ENCODE data around the gene CTU2. TPM values are rescaled to one million over a fixed set of nuclear protein-coding genes. Genes with fewer than 3 reads are reported as not detected.
A peak's percentile ranks its signal among the peaks of the same experiment; 100 is the strongest.

The CTU2 gene
- total and polyA plus RNA-seq, 5 donors, result 11.1 to 16.3 (median 12.0) TPM

DNA sequence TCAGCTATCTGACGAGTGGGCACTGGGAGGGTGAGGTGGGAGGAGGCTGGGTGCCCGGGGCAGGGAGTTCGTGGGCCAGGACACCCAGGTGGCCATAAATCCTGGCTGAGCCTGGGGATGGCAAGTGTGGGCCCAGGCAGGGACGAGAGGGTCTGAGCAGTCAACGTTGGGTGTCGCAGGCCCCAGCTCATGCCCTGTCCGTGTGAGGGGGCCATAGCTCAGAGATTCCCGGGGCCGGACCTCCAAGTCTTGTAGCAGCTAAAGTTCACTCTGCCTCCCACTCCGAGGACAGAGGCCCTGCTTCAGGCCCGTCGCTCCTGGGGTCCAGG, 34.4 kb downstream of the CTU2 start:
- 88% methylated on average over 12 of the region's 12 CpGs for WGBS
- no peak overlapping the region for H3K4me3 ChIP-seq (ENCODE audit: low read length)
- no peaks in the 10 kb centered on the region for H3K27me3 ChIP-seq (ENCODE audit: control insufficient read depth, insufficient read depth)
- H3K4me1 ChIP-seq (ENCODE audit: control insufficient read depth, insufficient read depth, low read length), result no peaks in the 10 kb centered on the region
- DNase-seq, result no peak
- no peak for ATAC-seq
- intact Hi-C loops (cut with DNase I), result loop anchor here (5.0 to 10.0 kb wide), 4 partner anchors 42 to 474 kb away; partner anchors contain the start of genes PIEZO1 (in 1 of the 4) and ZNF778 (in 1 of the 4)
- no peak overlapping the region for H3K27ac ChIP-seq (ENCODE audit: low read length)
- no peaks in the 10 kb centered on the region for H3K9me3 ChIP-seq (ENCODE audit: control insufficient read depth, low read length)

DNA sequence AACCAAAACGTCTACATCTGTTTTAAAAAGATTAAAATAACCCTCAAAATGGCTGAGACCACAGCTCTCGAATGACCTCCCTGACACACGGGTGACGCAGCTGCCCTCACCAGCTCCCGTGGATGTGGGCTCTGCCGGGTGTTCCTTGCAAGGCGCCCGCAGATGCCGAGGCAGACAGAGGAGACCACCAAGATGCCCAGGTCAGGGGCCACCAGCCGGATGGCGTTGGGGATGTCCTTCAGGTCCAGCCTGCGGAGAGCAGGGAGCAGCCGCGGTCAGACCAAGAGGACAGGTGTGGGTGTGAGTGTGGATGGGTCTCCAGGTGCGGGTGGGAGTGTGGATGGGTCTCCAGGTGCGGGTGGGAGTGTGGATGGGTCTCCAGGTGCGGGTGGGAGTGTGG, 35.1 kb downstream of the CTU2 start:
- Histone ChIP-seq H3K4me1 (ENCODE audit: control insufficient read depth, insufficient read depth, low read length) (no peaks in the 10 kb centered on the region), H3K4me3 (ENCODE audit: low read length) (no peak overlapping the region), H3K27me3 (ENCODE audit: control insufficient read depth, insufficient read depth) (no peaks in the 10 kb centered on the region), H3K9me3 (ENCODE audit: control insufficient read depth, low read length) (no peaks in the 10 kb centered on the region), H3K27ac (ENCODE audit: low read length) (no peak overlapping the region)
- ATAC-seq, result no peak
- DNase-seq, result no peak
- intact Hi-C loops (cut with DNase I), result loop anchor here (5.0 to 10.0 kb wide), 4 partner anchors 41 to 473 kb away; partner anchors contain the start of genes PIEZO1 (in 1 of the 4) and ZNF778 (in 1 of the 4)
- 91% methylated on average over 17 of the region's 17 CpGs for WGBS

DNA sequence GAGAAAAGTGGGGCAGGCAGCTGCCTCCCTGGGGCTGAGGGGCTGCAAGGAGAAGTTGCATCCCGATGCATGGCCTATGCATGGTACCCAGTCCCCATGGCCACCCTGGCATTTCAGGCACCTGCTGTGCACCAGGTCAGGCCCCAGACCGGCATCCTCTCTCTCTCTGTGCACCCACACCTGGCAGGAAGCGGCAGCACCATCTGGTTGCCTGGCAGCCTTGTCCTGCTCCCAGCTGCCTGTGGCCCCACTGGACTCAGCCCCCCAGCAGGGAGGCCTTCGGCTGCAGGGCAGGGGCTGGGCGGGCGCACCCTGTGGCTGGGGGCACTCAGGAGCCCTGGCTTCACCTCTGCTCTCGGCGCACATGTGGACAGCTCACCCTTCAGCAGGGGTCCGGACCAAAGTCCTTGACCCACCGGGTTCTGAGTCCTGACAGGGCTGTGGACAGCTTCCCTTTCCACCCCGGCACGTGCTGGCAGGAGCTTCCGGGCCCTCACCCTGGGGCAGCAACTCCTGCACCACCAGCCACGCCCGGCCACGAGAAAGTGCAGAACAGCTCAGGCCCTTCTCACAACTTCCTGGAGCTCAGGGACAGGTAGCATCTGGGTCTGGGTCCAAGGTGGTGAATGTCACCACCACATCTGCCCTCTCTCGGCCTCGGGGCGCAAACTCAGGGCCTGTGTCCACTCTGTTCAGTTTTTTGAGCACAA, 36.7 kb downstream of the CTU2 start:
- Histone ChIP-seq H3K27ac (ENCODE audit: low read length) (no peak overlapping the region), H3K27me3 (ENCODE audit: control insufficient read depth, insufficient read depth) (no peaks in the 10 kb centered on the region), H3K9me3 (ENCODE audit: control insufficient read depth, low read length) (no peaks in the 10 kb centered on the region), H3K4me3 (ENCODE audit: low read length) (no peak overlapping the region), H3K4me1 (ENCODE audit: control insufficient read depth, insufficient read depth, low read length) (no peaks in the 10 kb centered on the region)
- ATAC-seq (no peak), DNase-seq (no peak)
- WGBS, result 90% methylated on average over 19 of the region's 19 CpGs
- intact Hi-C loops (cut with DNase I), result loop anchor here (5.0 to 10.0 kb wide), 4 partner anchors 39 to 472 kb away; partner anchors contain the start of genes PIEZO1 (in 1 of the 4) and ZNF778 (in 1 of the 4)

- Histone ChIP-seq H3K27ac (ENCODE audit: low read length) (no peak overlapping the region), H3K4me3 (ENCODE audit: low read length) (no peak overlapping the region), H3K27me3 (ENCODE audit: control insufficient read depth, insufficient read depth) (no peaks in the 10 kb centered on the region), H3K4me1 (ENCODE audit: control insufficient read depth, insufficient read depth, low read length) (no peaks in the 10 kb centered on the region), H3K9me3 (ENCODE audit: control insufficient read depth, low read length) (no peaks in the 10 kb centered on the region)
- intact Hi-C loops (cut with DNase I), result loop anchor here (2.0 to 10.0 kb wide), 5 partner anchors 38 to 471 kb away; partner anchors contain the start of genes PIEZO1 (in 2 of the 4) and ZNF778 (in 1 of the 4)
- DNase-seq (peak; percentile 84 to 94 (median 93)), ATAC-seq (peak; percentile 44 to 61)
- 57% methylated on average over 32 of the region's 32 CpGs for WGBS
These were observed 37.6 kb downstream of the CTU2 start for GRCh38 chr16:88743693-88744576.

DNA sequence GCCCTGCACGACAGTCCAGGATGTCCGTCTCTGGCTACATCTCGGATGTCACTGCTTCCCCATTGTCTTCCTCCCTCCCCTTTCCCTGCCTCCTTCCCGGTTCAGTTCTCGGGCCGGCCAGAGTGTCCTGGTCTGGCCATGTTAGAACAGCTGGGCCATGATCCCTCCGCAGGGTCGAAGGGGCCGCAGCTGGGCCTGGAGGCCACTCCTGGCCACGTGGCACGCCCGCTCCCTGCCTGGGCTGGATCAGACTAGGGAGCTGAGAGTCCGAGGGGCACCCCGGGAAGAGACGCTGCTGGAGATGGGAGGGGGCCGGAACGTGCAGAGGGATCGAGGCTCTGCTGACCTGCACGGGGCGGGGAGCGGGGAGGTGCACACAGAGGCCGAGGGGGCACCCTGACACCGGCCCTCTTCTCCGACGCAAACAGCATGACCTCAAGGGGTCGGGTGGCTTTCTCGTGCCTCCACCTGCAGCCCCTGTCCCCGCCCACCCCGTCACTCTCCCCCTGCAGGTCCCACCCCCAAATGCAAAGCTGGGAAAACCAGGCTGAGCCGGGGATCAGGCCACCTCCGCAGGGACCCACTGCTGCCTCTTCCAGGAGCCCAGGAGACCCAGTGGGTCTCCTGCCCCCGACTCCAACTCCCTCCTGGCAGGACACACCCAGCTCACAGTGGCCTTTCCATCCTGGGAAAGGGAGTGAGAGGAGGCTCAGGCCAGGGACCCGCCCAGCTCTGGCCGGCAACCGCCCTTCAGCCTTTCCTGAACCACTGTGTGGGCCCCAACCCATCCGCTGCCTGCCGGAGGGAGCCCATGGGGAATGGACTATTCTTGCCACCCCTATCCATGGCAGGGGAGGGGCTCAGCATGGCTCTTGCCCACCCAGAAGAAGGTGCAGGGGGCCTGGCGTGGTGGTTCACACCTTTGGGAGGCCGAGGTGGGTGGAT, 38.5 kb downstream of the CTU2 start:
- intact Hi-C loops (cut with DNase I), result loop anchor here (2.0 to 10.0 kb wide), 5 partner anchors 37 to 470 kb away; partner anchors contain the start of genes PIEZO1 (in 2 of the 4) and ZNF778 (in 1 of the 4)

GRCh38 chr16:88746506-88746905, 40.2 kb downstream of the CTU2 start:
- no peak overlapping the region for H3K27ac ChIP-seq (ENCODE audit: low read length)
- no peaks in the 10 kb centered on the region for H3K4me1 ChIP-seq (ENCODE audit: control insufficient read depth, insufficient read depth, low read length)
- no peaks in the 10 kb centered on the region for H3K27me3 ChIP-seq (ENCODE audit: control insufficient read depth, insufficient read depth)
- no peak overlapping the region for H3K4me3 ChIP-seq (ENCODE audit: low read length)
- 45% methylated on average over 17 of the region's 17 CpGs for WGBS
- peak; percentile 57 to 78 for ATAC-seq
- intact Hi-C loops (cut with DNase I), result loop anchor here in 2 of 4 donors (5.0 to 10.0 kb wide), 3 partner anchors 36 to 468 kb away; partner anchors contain the start of gene ZNF778 (in 1 of the 2)
- H3K9me3 ChIP-seq (ENCODE audit: control insufficient read depth, low read length), result no peaks in the 10 kb centered on the region
- DNase-seq, result peak; percentile 86 to 93 (median 91)

More for the DNA sequence above, 38.5 kb downstream of the CTU2 start:
- H3K9me3 ChIP-seq (ENCODE audit: control insufficient read depth, low read length), result no peaks in the 10 kb centered on the region
- ATAC-seq (peak; percentile 24 to 78), DNase-seq (peak in 2 of 3 donors; percentile 51 to 77)
- H3K27ac ChIP-seq (ENCODE audit: low read length), result no peak overlapping the region
- 62% methylated on average over 39 of the region's 39 CpGs for WGBS
- H3K27me3 ChIP-seq (ENCODE audit: control insufficient read depth, insufficient read depth), result no peaks in the 10 kb centered on the region
- H3K4me3 ChIP-seq (ENCODE audit: low read length), result no peak overlapping the region
- no peaks in the 10 kb centered on the region for H3K4me1 ChIP-seq (ENCODE audit: control insufficient read depth, insufficient read depth, low read length)

- no peak for ATAC-seq
- no peaks in the 10 kb centered on the region for H3K27me3 ChIP-seq (ENCODE audit: control insufficient read depth, insufficient read depth)
- intact Hi-C loops (cut with DNase I), result loop anchor here in 2 of 4 donors (5.0 to 10.0 kb wide), 3 partner anchors 35 to 467 kb away; partner anchors contain the start of gene ZNF778 (in 1 of the 2)
- no peaks in the 10 kb centered on the region for H3K9me3 ChIP-seq (ENCODE audit: control insufficient read depth, low read length)
- H3K27ac ChIP-seq (ENCODE audit: low read length), result no peak overlapping the region
- H3K4me1 ChIP-seq (ENCODE audit: control insufficient read depth, insufficient read depth, low read length), result no peaks in the 10 kb centered on the region
- H3K4me3 ChIP-seq (ENCODE audit: low read length), result no peak overlapping the region
- no peak for DNase-seq
- WGBS, result 86% methylated on average over 26 of the region's 26 CpGs
These were observed 41.4 kb downstream of the CTU2 start for GRCh38 chr16:88747588-88748301.

- Histone ChIP-seq H3K9me3 (ENCODE audit: control insufficient read depth, low read length) (no peaks in the 10 kb centered on the region), H3K4me3 (ENCODE audit: low read length) (no peak overlapping the region), H3K4me1 (ENCODE audit: control insufficient read depth, insufficient read depth, low read length) (no peaks in the 10 kb centered on the region), H3K27me3 (ENCODE audit: control insufficient read depth, insufficient read depth) (no peaks in the 10 kb centered on the region), H3K27ac (ENCODE audit: low read length) (no peak overlapping the region)
- ATAC-seq, result no peak
- intact Hi-C loops (cut with DNase I), result loop anchor here in 2 of 4 donors (5.0 to 10.0 kb wide), 3 partner anchors 34 to 466 kb away; partner anchors contain the start of gene ZNF778 (in 1 of the 2)
- DNase-seq, result no peak
- 82% methylated on average over 12 of the region's 12 CpGs for WGBS
These were observed 42.1 kb downstream of the CTU2 start for GRCh38 chr16:88748364-88748763.

DNA sequence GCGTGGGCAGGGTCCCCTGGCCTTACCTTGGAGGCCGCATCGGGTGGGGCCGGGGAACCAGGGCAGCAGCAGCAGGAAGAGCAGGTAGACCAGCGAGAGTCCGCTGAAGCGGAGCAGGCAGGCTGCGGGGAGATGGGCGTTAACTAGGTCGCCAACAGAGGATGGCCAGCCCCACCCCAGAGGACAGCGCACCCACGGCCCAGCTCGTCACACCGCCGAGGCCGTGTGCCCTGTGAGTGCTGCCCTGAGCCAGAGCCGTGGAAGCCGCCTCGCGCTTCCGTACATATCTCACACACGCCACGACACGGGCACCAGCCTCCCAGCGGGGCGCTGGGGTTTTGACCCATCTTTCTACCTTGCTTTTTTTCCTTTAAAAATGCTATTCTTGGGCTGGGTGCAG, 43.1 kb downstream of the CTU2 start:
- 96% methylated on average over 26 of the region's 26 CpGs for WGBS
- no peaks in the 10 kb centered on the region for H3K27me3 ChIP-seq (ENCODE audit: control insufficient read depth, insufficient read depth)
- intact Hi-C loops (cut with DNase I), result loop anchor here in 2 of 4 donors (5.0 to 10.0 kb wide), 3 partner anchors 33 to 465 kb away; partner anchors contain the start of gene ZNF778 (in 1 of the 2)

More for the DNA sequence above, 43.1 kb downstream of the CTU2 start:
- DNase-seq, result no peak
- Histone ChIP-seq H3K27ac (ENCODE audit: low read length) (no peak overlapping the region), H3K4me1 (ENCODE audit: control insufficient read depth, insufficient read depth, low read length) (no peaks in the 10 kb centered on the region), H3K9me3 (ENCODE audit: control insufficient read depth, low read length) (no peaks in the 10 kb centered on the region), H3K4me3 (ENCODE audit: low read length) (no peak overlapping the region)
- no peak for ATAC-seq

Data from right cardiac atrium (tissue), 5 donors.